NCI-H2107 treated with DMSO at 0.1 percent for 48 hours (cell line): ENCODE data around the gene OR2T10.
A peak's percentile ranks its signal among the peaks of the same experiment; 100 is the strongest.
"Not testable (repeated sequence)": the region's sequence is repeated elsewhere in the genome, so short reads cannot be mapped to it uniquely, and the experiment has no call there.

ENCODE experiments used
- DNase-seq: peaks from one replicate; lab custom pipeline; 2025; ENCODE audit not compliant: unreplicated experiment; lab: John Stamatoyannopoulos, UW

The OR2T10 gene, protein sequence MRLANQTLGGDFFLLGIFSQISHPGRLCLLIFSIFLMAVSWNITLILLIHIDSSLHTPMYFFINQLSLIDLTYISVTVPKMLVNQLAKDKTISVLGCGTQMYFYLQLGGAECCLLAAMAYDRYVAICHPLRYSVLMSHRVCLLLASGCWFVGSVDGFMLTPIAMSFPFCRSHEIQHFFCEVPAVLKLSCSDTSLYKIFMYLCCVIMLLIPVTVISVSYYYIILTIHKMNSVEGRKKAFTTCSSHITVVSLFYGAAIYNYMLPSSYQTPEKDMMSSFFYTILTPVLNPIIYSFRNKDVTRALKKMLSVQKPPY

GRCh38 chr1:248597589-248597988, at the start of gene OR2T10:
TSS of gene OR2T10 (minus strand) at chr1:248597700. CDS start at chr1:248593768, 3,932 bp downstream.
- DNase-seq = no peak

- DNase-seq = not testable (repeated sequence)
These were observed 47.7 kb upstream of the OR2T10 start, which contains the start of gene OR2T35 for GRCh38 chr1:248645178-248645577. TSS of gene OR2T35 (minus strand) at chr1:248645278. CDS start at chr1:248639258, 6,020 bp downstream.

- DNase-seq = not testable (repeated sequence)
These were observed 45.6 kb upstream of the OR2T10 start for GRCh38 chr1:248642971-248643651.

GRCh38 chr1:248641583-248641982, 44.1 kb upstream of the OR2T10 start:
- DNase-seq = not testable (repeated sequence)

DNA sequence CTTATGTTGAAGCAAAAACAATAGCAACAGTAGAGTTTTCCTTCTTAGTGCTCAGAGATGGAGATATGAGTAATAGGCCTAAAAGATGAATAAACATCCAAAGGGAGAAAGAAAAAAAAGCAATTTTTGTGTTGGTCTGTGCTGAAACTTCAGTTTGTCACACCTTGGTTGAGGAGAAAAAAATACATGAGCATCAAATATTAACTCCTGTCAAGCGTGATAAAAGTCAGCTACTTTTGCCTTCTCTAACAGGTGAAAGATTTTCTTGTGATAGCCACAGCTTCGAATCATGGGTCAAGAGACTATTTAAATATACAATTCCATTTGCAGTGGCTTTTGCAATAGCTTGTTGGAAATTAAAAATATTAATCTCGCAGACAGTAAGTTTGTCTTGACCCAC, 43.4 kb upstream of the OR2T10 start:
- not testable (repeated sequence) for DNase-seq

- not testable (repeated sequence) for DNase-seq
These were observed 42.2 kb upstream of the OR2T10 start for GRCh38 chr1:248639652-248640051.

- not testable (repeated sequence) for DNase-seq
These were observed 39.1 kb upstream of the OR2T10 start for GRCh38 chr1:248636612-248637011.

DNA sequence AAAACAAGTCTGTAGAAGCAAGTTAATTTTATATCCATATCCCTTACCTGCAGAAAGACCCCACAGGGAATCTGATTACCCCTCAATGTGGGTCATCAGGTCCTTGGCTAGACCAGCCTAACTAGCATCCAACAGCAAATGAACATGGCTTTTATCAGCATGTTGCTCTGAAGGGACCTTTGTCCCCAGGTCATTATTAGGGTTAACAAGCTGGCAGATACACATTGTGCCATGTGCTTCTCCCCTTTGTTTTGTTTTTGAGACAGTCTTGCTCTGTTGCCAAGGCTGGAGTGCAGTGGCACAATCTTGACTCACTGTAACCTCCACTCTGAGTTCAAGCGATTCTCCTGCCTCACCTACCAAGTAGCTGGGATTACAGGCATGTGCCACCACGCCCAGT, 37.5 kb upstream of the OR2T10 start, which contains the start of gene OR2T11:
TSS of gene OR2T11 (minus strand) at position 101 of the 400 bp plus-strand sequence. CDS start 7,963 bp downstream, outside the sequence.
- not testable (repeated sequence) for DNase-seq

DNA sequence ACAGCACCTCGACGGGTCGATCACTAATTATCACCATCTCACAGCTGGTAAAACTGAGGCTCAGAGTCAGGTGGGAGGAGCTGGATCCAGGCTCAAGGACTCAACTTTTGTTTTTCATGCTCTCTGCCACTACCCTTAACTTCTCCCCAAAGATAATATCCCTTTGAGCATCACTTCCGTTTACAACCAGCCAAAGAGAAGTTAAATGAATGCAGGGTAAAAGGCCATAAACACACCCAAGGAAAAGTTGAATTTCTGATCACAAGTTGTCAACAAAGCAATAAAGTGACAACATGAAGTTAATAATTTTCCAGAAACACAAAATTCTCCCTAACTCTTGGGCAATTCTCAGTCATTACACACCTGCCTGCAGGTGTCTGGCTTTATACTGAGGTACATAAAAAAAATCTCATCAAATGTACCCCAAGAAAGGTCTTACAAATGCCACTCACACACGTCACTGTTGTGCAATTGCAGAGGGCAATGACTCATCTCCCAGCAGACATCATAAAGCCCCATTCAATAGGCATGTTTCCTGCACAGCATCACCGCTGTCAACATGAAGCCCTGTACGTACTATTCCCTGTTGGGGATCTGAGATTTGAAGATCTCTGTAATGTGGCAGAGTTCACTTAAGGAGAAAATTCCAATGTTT, 34.0 kb upstream of the OR2T10 start:
- no peak for DNase-seq

DNA sequence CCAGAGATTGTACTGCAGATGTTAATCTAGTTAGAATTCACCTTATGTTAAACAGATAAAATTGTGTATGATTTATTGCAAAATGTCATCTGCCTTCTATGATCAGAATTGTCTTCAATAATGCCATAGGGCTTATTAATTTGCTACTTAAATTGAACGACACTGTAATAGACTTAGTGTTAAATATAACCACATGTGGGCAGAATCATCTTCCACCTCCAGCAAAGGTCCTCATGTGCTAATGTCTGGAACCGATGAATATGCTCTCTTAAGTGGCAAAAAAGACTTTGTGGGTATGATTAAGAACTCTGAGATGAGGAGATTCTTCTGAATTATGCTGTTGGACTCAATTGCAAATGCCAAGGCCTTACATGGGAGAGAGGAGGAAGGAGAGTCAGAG, 33.1 kb upstream of the OR2T10 start:
- DNase-seq = no peak

- DNase-seq = no peak
These were observed 30.7 kb upstream of the OR2T10 start for GRCh38 chr1:248627971-248628844.

GRCh38 chr1:248625971-248626370, 28.5 kb upstream of the OR2T10 start:
- no peak for DNase-seq

DNA sequence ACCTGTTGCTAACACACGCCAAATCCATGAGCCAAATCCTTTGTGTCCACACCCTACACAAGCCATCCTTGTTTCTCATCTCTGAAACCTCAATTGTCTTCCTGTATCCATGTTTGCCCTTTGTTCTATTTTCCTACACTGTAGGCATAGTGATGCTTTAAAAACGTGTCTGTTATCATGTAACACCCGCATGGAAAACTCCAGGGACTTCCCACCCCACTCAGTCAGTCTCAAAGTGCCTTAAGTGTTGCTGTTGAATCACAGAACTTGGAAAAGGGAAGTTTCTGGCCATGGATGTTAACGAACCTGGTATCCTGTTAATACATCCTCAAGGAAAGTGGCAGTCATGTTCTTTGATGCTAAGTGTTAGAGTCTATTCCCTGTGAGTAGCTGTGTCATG, 27.7 kb upstream of the OR2T10 start:
- DNase-seq = no peak

DNA sequence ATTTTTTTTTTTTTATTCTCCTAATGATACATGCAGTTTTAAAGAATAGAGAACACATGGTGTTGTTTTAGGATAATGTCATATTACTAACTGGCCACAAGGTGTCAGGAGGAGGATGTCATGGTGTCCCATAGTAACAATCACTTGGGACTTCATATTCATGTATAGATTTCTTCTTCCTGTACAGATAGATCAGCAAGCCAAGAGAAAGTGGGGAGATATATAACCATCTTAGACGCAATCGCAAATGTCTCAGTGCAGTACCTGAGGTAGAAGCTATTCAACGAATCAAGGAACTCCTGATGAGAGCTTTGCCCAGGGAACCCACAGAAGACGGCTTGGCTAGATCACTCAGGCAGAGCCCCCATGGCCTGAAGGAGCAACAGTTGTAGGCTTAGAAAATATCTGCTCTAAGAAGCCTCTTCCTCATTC, 25.1 kb upstream of the OR2T10 start:
- DNase-seq = peak; percentile 41

DNA sequence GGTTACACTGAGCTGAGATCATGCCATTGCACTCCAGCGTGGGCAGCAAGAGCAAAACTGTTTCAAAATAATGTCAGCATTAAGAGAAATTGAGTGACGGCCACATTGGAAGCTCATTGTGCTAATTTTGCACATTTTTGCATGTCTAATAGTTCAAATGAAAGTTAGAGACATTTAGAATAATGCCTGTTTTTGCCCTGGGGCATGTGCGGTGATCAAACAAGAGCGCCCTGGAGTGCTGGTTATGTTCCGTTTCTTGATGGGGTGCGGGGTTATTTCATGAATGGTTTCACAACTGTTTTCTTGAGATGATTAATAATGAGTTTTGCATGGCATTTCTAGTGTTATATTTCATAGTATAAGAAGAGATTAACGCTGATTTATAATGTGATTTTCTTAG, 24.3 kb upstream of the OR2T10 start:
- DNase-seq = no peak

DNA sequence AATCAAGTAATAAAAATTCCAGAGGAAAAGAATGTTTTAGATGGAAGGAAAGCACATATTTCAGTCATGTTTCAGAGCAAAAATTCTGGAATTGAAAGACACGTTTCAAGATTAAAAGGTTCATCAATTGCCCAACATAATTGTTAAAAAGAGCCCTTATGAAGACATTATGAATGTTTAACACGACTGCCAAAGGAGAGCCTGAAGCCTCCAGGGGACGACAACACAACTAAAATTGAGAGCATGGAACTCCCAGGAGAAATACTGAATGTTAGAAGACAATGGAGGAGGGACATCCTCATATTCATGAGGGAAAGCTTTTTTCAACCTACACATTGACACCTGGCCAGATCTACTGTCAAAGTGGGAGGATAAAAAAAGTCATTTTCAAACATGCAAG, 21.4 kb upstream of the OR2T10 start:
- DNase-seq = peak; percentile 5

- no peak for DNase-seq
These were observed 20.6 kb upstream of the OR2T10 start for GRCh38 chr1:248618119-248618518.

DNA sequence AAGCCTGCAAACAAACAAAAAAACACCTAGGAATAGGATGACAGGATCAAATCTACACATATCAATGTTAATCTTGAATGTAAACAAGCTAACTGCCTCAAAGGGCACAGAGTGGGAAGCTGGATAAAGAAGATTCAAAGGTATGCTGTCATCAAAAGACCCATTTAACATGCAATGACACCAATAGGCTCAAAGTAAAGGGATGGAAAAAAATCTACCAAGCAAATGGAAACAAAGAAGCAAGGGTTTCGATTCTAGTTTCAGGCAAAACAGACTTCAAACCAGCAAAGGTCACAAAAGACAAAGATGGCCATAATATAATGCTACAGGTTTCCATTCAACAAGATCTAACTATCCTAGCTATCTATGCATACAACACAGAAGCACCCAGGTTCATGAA, 16.2 kb upstream of the OR2T10 start:
- DNase-seq = no peak

DNA sequence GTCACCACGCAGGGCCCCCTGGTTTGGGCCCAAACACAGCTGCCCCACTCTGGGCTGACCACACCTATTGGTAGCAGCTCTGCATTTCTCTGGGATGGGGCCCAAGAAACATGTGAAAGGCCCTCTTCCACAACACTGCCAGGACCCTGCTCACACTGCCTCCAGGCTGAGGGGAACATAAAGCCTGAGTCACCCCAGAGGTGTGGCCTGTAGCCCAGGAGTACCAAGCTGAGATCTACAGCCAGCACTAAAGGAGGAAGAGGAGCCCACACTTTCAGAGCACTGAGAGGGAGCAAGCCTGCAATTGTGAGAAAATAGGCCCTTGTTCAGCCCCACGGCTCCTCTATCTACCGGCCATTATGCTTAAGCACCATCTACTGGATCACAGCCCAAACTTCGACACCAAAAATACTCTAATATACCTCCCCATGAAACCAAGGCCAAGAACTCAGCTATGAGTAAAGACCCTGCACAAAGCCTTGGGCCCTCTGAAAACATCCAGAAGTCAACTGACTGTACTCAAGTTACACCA, 14.4 kb upstream of the OR2T10 start:
- DNase-seq = no peak

GRCh38 chr1:248610301-248610700, 12.8 kb upstream of the OR2T10 start:
- DNase-seq = no peak
